Trophoblast cell (in vitro differentiated cells and primary cell): ENCODE results near the gene CCNY.
A peak's percentile ranks its signal among the peaks of the same experiment; 100 is the strongest.

ENCODE experiments used
- DNase-seq, 2 donors: peaks; one replicate each; pipeline ENCODE4 v3.0.0-alpha.2; 2016
- H2AFZ ChIP-seq: 2 replicates; pipeline ENCODE4 v1.6.1; 2013; ENCODE audit warnings: low read length, moderate library complexity, mild to moderate bottlenecking; ENCODE audit not compliant: insufficient read depth, poor library complexity
- H2AK5ac ChIP-seq: 2 replicates; pipeline ENCODE4 v1.6.1; 2013; ENCODE audit warnings: mild to moderate bottlenecking, low read length
- H2BK120ac ChIP-seq: 2 replicates; pipeline ENCODE4 v1.6.1; 2013; ENCODE audit warnings: low read length, mild to moderate bottlenecking, moderate library complexity; ENCODE audit not compliant: insufficient read depth, poor library complexity
- H2BK12ac ChIP-seq: 2 replicates; pipeline ENCODE4 v1.6.1; 2013; ENCODE audit warnings: mild to moderate bottlenecking, low read length, moderate library complexity
- H2BK5ac ChIP-seq: 2 replicates; pipeline ENCODE4 v1.6.1; 2013; ENCODE audit warnings: low read length, low read depth, moderate library complexity, mild to moderate bottlenecking; ENCODE audit not compliant: poor library complexity
- H3K14ac ChIP-seq: 2 replicates; pipeline ENCODE4 v1.6.1; 2013; ENCODE audit warnings: mild to moderate bottlenecking, low read length
- H3K18ac ChIP-seq: 2 replicates; pipeline ENCODE4 v1.6.1; 2013; ENCODE audit warnings: mild to moderate bottlenecking, low read length
- H3K23ac ChIP-seq: 2 replicates; pipeline ENCODE4 v1.6.1; 2013; ENCODE audit warnings: low read length
- H3K27ac ChIP-seq: 2 replicates; pipeline ENCODE4 v1.5.1; 2013; ENCODE audit warnings: low read depth, mild to moderate bottlenecking, inconsistent platforms, low read length, moderate library complexity
- H3K27me3 ChIP-seq: 2 replicates; pipeline ENCODE4 v1.6.1; 2013; ENCODE audit warnings: inconsistent platforms, mild to moderate bottlenecking, low read length, moderate library complexity; ENCODE audit not compliant: insufficient read depth
- H3K36me3 ChIP-seq, 2 experiments: 1 replicate in 1 of 2; 2 replicates in 1 of 2; pipeline ENCODE4 v1.6.1; 2013; ENCODE audit warnings: low read length in 2 of 2, mild to moderate bottlenecking in 2 of 2, moderate library complexity in 1 of 2; ENCODE audit not compliant: insufficient read depth in 2 of 2, control insufficient read depth in 1 of 2
- H3K4ac ChIP-seq: 2 replicates; pipeline ENCODE4 v1.6.1; 2013; ENCODE audit warnings: low read depth, mild to moderate bottlenecking, low read length, moderate library complexity
- H3K4me1 ChIP-seq, 2 experiments: 1 replicate in 1 of 2; 2 replicates in 1 of 2; pipeline ENCODE4 v1.6.1; 2013; ENCODE audit warnings: low read length in 2 of 2, mild to moderate bottlenecking in 2 of 2, moderate library complexity in 1 of 2; ENCODE audit not compliant: insufficient read depth in 2 of 2, control insufficient read depth in 1 of 2
- H3K4me2 ChIP-seq: 2 replicates; pipeline ENCODE4 v1.6.1; 2013; ENCODE audit warnings: inconsistent platforms, mild to moderate bottlenecking, low read length, moderate library complexity
- H3K4me3 ChIP-seq: 2 replicates; pipeline ENCODE4 v1.5.1; 2013; ENCODE audit warnings: mild to moderate bottlenecking, low read depth, low read length, inconsistent platforms
- H3K79me1 ChIP-seq: one replicate; pipeline ENCODE4 v1.6.1; 2013; ENCODE audit warnings: low read length
- H3K79me2 ChIP-seq: 2 replicates; pipeline ENCODE4 v1.6.1; 2013; ENCODE audit warnings: low read length, mild to moderate bottlenecking; ENCODE audit not compliant: control insufficient read depth, insufficient read depth, poor library complexity
- H3K9ac ChIP-seq: 2 replicates; pipeline ENCODE4 v1.6.1; 2013; ENCODE audit warnings: mild to moderate bottlenecking, low read length
- H3K9me3 ChIP-seq: 2 replicates; pipeline ENCODE4 v1.6.1; 2013; ENCODE audit warnings: low read depth, mild to moderate bottlenecking, control low read depth, inconsistent platforms, low read length; ENCODE audit not compliant: insufficient read depth
- H4K12ac ChIP-seq: 2 replicates; pipeline ENCODE4 v1.6.1; 2013; ENCODE audit warnings: low read depth, mild to moderate bottlenecking, low read length, moderate library complexity
- H4K8ac ChIP-seq: 2 replicates; pipeline ENCODE4 v1.6.1; 2013; ENCODE audit warnings: low read depth, mild to moderate bottlenecking, low read length, moderate library complexity
- H4K91ac ChIP-seq: one replicate; pipeline ENCODE4 v1.6.1; 2013; ENCODE audit warnings: low read depth, mild to moderate bottlenecking, low read length, moderate library complexity
- WGBS: extraction: QIAGEN DNeasy Blood & Tissue Kit; methylation state at CpG from one replicate; pipeline ENCODE4 v1.1.7; 2013; ENCODE audit warnings: missing lambda C conversion rate; ENCODE audit not compliant: insufficient read length, insufficient coverage; ENCODE audit errors: extremely low coverage; 5-methylcytosine and 5-hydroxymethylcytosine counted together

Gene CCNY

GRCh38 chr10:35463105-35463867 lies 127.0 kb downstream of the CCNY start:
- no peak overlapping the region for H3K4me2 ChIP-seq
- no peak overlapping the region for H3K9ac ChIP-seq
- peaks cover 2% of the 10 kb centered on the region for H3K79me2 ChIP-seq
- H3K36me3 ChIP-seq: no peaks in the 10 kb centered on the region
- no peak overlapping the region for H2AK5ac ChIP-seq
- WGBS: no CpG with 5 or more reads among the region's 3 CpGs
- H3K4me1 ChIP-seq: peaks cover 0 to 3% of the 10 kb centered on the region in 2 experiments
- no peak overlapping the region for H4K12ac ChIP-seq
- H3K18ac ChIP-seq: no peak overlapping the region
- no peak overlapping the region for H3K4me3 ChIP-seq
- no peaks in the 10 kb centered on the region for H3K79me1 ChIP-seq
- no peak overlapping the region for H3K14ac ChIP-seq
- no peak overlapping the region for H3K23ac ChIP-seq
- DNase-seq: no peak
- H3K27ac ChIP-seq: no peak overlapping the region
- H3K9me3 ChIP-seq: peaks cover 1% of the 10 kb centered on the region
- H3K27me3 ChIP-seq: no peaks in the 10 kb centered on the region
- H3K4ac ChIP-seq: no peak overlapping the region
- no peak overlapping the region for H2BK12ac ChIP-seq
- H2BK5ac ChIP-seq: no peak overlapping the region
- H4K91ac ChIP-seq: no peak overlapping the region
- no peak overlapping the region for H2AFZ ChIP-seq
- H2BK120ac ChIP-seq: no peak overlapping the region
- H4K8ac ChIP-seq: no peak overlapping the region

GRCh38 chr10:35463878-35464277 lies 127.6 kb downstream of the CCNY start:
- Histone ChIP-seq H3K79me1 (no peaks in the 10 kb centered on the region), H3K9me3 (peaks cover 1% of the 10 kb centered on the region), H2BK120ac (no peak overlapping the region), H4K12ac (no peak overlapping the region), H3K4me1 (peaks cover 0 to 3% of the 10 kb centered on the region in 2 experiments), H3K79me2 (peaks cover 2% of the 10 kb centered on the region), H3K14ac (no peak overlapping the region), H2BK5ac (no peak overlapping the region), H3K18ac (peak overlapping the region; percentile 27), H3K23ac (no peak overlapping the region), H3K27ac (no peak overlapping the region), H2BK12ac (no peak overlapping the region), H3K4me2 (no peak overlapping the region), H3K27me3 (no peaks in the 10 kb centered on the region), H3K4ac (no peak overlapping the region), H4K91ac (no peak overlapping the region), H4K8ac (no peak overlapping the region), H3K36me3 (no peaks in the 10 kb centered on the region), H2AK5ac (no peak overlapping the region), H3K4me3 (no peak overlapping the region), H3K9ac (no peak overlapping the region), H2AFZ (no peak overlapping the region)
- no peak for DNase-seq
- no CpG with 5 or more reads among the region's 3 CpGs for WGBS

GRCh38 chr10:35464825-35465456 lies 128.6 kb downstream of the CCNY start:
- Histone ChIP-seq H2AFZ (no peak overlapping the region), H3K23ac (no peak overlapping the region), H3K4me3 (no peak overlapping the region), H3K4ac (no peak overlapping the region), H2AK5ac (no peak overlapping the region), H4K91ac (no peak overlapping the region), H3K4me2 (no peak overlapping the region), H2BK5ac (no peak overlapping the region), H3K36me3 (no peaks in the 10 kb centered on the region), H3K9ac (no peak overlapping the region), H3K79me2 (peaks cover 2% of the 10 kb centered on the region), H4K12ac (no peak overlapping the region), H3K18ac (no peak overlapping the region), H3K79me1 (no peaks in the 10 kb centered on the region), H4K8ac (no peak overlapping the region), H3K9me3 (peaks cover 1% of the 10 kb centered on the region), H3K14ac (no peak overlapping the region), H2BK120ac (no peak overlapping the region), H3K27me3 (no peaks in the 10 kb centered on the region), H2BK12ac (no peak overlapping the region), H3K4me1 (peaks cover 0 to 3% of the 10 kb centered on the region in 2 experiments), H3K27ac (no peak overlapping the region)
- peak in 1 of 2 donors; percentile 9 for DNase-seq
- WGBS: no CpG with 5 or more reads among the region's 11 CpGs

DNA sequence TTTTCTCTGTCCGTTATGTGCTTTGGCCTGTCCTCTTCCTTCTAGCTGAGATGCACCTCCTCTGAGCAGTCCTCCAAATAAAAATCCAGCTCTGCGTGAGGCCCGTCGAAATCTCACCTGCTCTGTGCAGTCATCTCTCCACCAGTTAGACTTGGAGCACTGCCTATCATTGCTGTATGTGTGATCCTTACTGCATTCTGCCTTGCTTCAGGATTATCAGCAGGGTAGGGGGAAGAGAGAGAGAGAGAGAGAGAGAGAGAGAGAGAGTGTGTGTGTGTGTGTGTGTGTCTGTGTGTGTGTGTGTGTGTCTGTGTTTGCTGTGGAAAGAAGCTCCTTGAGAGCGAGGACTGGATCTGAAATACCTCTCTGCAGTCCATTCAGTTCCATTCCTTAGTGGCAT lies 129.4 kb downstream of the CCNY start:
- no peak overlapping the region for H2BK12ac ChIP-seq
- no peak overlapping the region for H3K4me3 ChIP-seq
- WGBS: no CpG with 5 or more reads among the region's 5 CpGs
- peaks cover 4 to 8% of the 10 kb centered on the region in 2 experiments for H3K4me1 ChIP-seq
- no peaks in the 10 kb centered on the region for H3K27me3 ChIP-seq
- H3K27ac ChIP-seq: no peak overlapping the region
- H3K18ac ChIP-seq: no peak overlapping the region
- no peak overlapping the region for H3K4me2 ChIP-seq
- no peaks in the 10 kb centered on the region for H3K36me3 ChIP-seq
- no peak overlapping the region for H2AFZ ChIP-seq
- peaks cover 2% of the 10 kb centered on the region for H3K79me2 ChIP-seq
- H4K12ac ChIP-seq: no peak overlapping the region
- H4K91ac ChIP-seq: no peak overlapping the region
- no peak overlapping the region for H2BK5ac ChIP-seq
- no peak overlapping the region for H3K9ac ChIP-seq
- peaks cover 1% of the 10 kb centered on the region for H3K9me3 ChIP-seq
- H4K8ac ChIP-seq: no peak overlapping the region
- H3K4ac ChIP-seq: no peak overlapping the region
- DNase-seq: no peak
- no peak overlapping the region for H3K14ac ChIP-seq
- no peak overlapping the region for H3K23ac ChIP-seq
- H2AK5ac ChIP-seq: no peak overlapping the region
- H2BK120ac ChIP-seq: no peak overlapping the region
- no peaks in the 10 kb centered on the region for H3K79me1 ChIP-seq
